Kidney glomerular epithelial cell (primary cell): Measurements from ENCODE around the gene POLD4.

ENCODE experiments used
- DNase-seq: peaks from one replicate; lab custom pipeline; 2025; lab: John Stamatoyannopoulos, UW

The POLD4 gene

GRCh38 chr11:67301313-67301921 is 51.9 kb downstream of the POLD4 start:
- no peak for DNase-seq
